OCI-LY3 (cell line): Measurements from ENCODE around the gene STXBP4.
"Not testable (repeated sequence)": the region's sequence is repeated elsewhere in the genome, so short reads cannot be mapped to it uniquely, and the experiment has no call there.

Experiments
- H2AFZ ChIP-seq: fragments of 200-600, 300-600 bp; shearing (Covaris generic); 2 replicates; pipeline ENCODE4 v1.6.0; 2014; ENCODE audit warnings: antibody characterized with exemption, low read depth, low read length
- H3K27ac ChIP-seq: fragments of 200-600, 300-600 bp; sonication (generic); 2 replicates; pipeline ENCODE4 v1.5.1; 2014; ENCODE audit warnings: mild to moderate bottlenecking, low read length, moderate library complexity, mixed read lengths
- H3K27me3 ChIP-seq: fragments of 200-600, 300-600 bp; sonication (generic); 2 replicates; pipeline ENCODE4 v1.6.1; 2014; ENCODE audit warnings: low read depth, low read length, mixed read lengths
- H3K36me3 ChIP-seq: fragments of 200-600, 300-600 bp; sonication (generic); replicated peaks from 2 replicates; pipeline ENCODE3; 2014; ENCODE audit warnings: low read depth, low read length, mixed read lengths
- H3K4me1 ChIP-seq: fragments of 300-600, 200-600 bp; sonication (generic); 2 replicates; pipeline ENCODE4 v1.6.1; 2014; ENCODE audit warnings: low read length, mixed read lengths
- H3K4me2 ChIP-seq: fragments of 200-600, 300-600 bp; sonication (generic); 2 replicates; pipeline ENCODE4 v1.6.1; 2014; ENCODE audit warnings: low read length, mixed read lengths
- H3K4me3 ChIP-seq: fragments of 300-600, 200-600 bp; sonication (generic); 2 replicates; pipeline ENCODE4 v1.5.1; 2014; ENCODE audit warnings: antibody characterized with exemption, mild to moderate bottlenecking, low read length, moderate library complexity
- H3K79me2 ChIP-seq: fragments of 300-600, 200-600 bp; shearing (Covaris generic); 2 replicates; pipeline ENCODE4 v1.6.1; 2014; ENCODE audit warnings: mild to moderate bottlenecking, low read length, mixed read lengths
- H3K9ac ChIP-seq: fragments of 300-600, 200-600 bp; shearing (Covaris generic); 2 replicates; pipeline ENCODE4 v1.6.0; 2014; ENCODE audit warnings: mild to moderate bottlenecking, low read length, moderate library complexity
- H3K9me3 ChIP-seq: fragments of 200-600, 300-600 bp; shearing (Covaris generic); 2 replicates; pipeline ENCODE4 v1.6.1; 2014; ENCODE audit warnings: low read length, mixed read lengths; ENCODE audit not compliant: insufficient read depth
- H4K20me1 ChIP-seq: fragments of 200-600, 300-600 bp; sonication (generic); 2 replicates; pipeline ENCODE4 v1.6.1; 2016; ENCODE audit warnings: low read length, mixed read lengths; ENCODE audit not compliant: insufficient read depth
- CTCF ChIP-seq: fragments of 200-600, 300-600 bp; sonication (generic); IDR thresholded peaks from 2 replicates; pipeline ENCODE4 v1.5.1; 2014; ENCODE audit warnings: antibody characterized with exemption, low read length, low read depth
- EZH2phosphoT487 ChIP-seq: fragments of 200-600 bp; shearing (Covaris generic); IDR thresholded peaks from 2 replicates; pipeline ENCODE4 v1.6.1; 2018; ENCODE audit warnings: antibody characterized with exemption, mixed run types, low read depth

STXBP4 gene

GRCh38 chr17:55068862-55069811 lies 100.6 kb downstream of the STXBP4 start:
- no peak overlapping the region for H3K27ac ChIP-seq
- no peaks in the 10 kb centered on the region for H3K27me3 ChIP-seq
- no peak overlapping the region for H2AFZ ChIP-seq
- no peak for TF ChIP-seq EZH2phosphoT487
- no peak for TF ChIP-seq CTCF
- H3K79me2 ChIP-seq = no peaks in the 10 kb centered on the region
- no peak overlapping the region for H3K4me3 ChIP-seq
- H3K9me3 ChIP-seq = no peaks in the 10 kb centered on the region
- no peak overlapping the region for H3K9ac ChIP-seq
- H3K36me3 ChIP-seq = no peaks in the 10 kb centered on the region
- H4K20me1 ChIP-seq = no peaks in the 10 kb centered on the region
- no peaks in the 10 kb centered on the region for H3K4me1 ChIP-seq
- no peak overlapping the region for H3K4me2 ChIP-seq

GRCh38 chr17:55069983-55070529 lies 101.5 kb downstream of the STXBP4 start:
- Histone ChIP-seq H3K4me1 (no peaks in the 10 kb centered on the region), H3K27ac (no peak overlapping the region), H3K79me2 (no peaks in the 10 kb centered on the region), H3K36me3 (no peaks in the 10 kb centered on the region), H3K4me2 (no peak overlapping the region), H4K20me1 (no peaks in the 10 kb centered on the region), H3K9ac (no peak overlapping the region), H3K9me3 (no peaks in the 10 kb centered on the region), H3K4me3 (no peak overlapping the region), H3K27me3 (no peaks in the 10 kb centered on the region), H2AFZ (no peak overlapping the region)
- TF ChIP-seq EZH2phosphoT487 (no peak), CTCF (no peak)

GRCh38 chr17:55072898-55073297 lies 104.3 kb downstream of the STXBP4 start:
- H3K4me3 ChIP-seq = no peak overlapping the region
- no peak overlapping the region for H3K27ac ChIP-seq
- no peaks in the 10 kb centered on the region for H3K36me3 ChIP-seq
- no peaks in the 10 kb centered on the region for H3K27me3 ChIP-seq
- no peaks in the 10 kb centered on the region for H3K4me1 ChIP-seq
- no peaks in the 10 kb centered on the region for H4K20me1 ChIP-seq
- TF ChIP-seq EZH2phosphoT487 (no peak), CTCF (no peak)
- H3K79me2 ChIP-seq = no peaks in the 10 kb centered on the region
- no peak overlapping the region for H3K4me2 ChIP-seq
- no peak overlapping the region for H3K9ac ChIP-seq
- no peaks in the 10 kb centered on the region for H3K9me3 ChIP-seq
- H2AFZ ChIP-seq = no peak overlapping the region

- H3K4me2 ChIP-seq, H4K20me1 ChIP-seq, H3K27ac ChIP-seq, H3K9ac ChIP-seq, H3K4me1 ChIP-seq, H3K9me3 ChIP-seq, H3K4me3 ChIP-seq, H3K36me3 ChIP-seq, H3K27me3 ChIP-seq, H2AFZ ChIP-seq, H3K79me2 ChIP-seq: not testable (repeated sequence)
Measured at GRCh38 chr17:55073467-55073866, 104.9 kb downstream of the STXBP4 start.
